HuH-7.5 (cell line): Measurements from ENCODE around the gene SAT2.
"Not testable (repeated sequence)": the region's sequence is repeated elsewhere in the genome, so short reads cannot be mapped to it uniquely, and the experiment has no call there.

Experiments
- DNase-seq: peaks from one replicate; pipeline ENCODE4 v3.0.0; 2011; ENCODE audit warnings: low spot score

SAT2 gene

DNA sequence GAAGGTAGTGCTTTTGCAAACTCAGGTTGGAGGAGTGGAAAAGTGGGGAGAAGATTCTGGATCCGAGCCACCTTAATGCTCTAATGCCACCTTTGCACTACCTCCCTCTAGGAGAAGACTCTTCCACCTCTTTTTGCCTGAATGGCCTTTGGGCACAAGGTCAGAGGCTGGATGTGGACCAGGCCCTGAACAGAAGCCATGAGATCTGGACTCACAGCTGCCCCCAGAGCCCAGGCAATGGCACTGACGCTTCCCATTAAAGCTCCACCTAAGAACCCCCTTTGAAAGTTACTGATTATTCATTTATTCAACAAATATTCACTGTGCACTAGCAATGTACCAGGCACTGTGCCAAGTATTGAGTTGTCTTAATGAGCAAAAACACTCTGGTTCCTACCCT lies 5.5 kb upstream of the SAT2 start:
- DNase-seq, result no peak

DNA sequence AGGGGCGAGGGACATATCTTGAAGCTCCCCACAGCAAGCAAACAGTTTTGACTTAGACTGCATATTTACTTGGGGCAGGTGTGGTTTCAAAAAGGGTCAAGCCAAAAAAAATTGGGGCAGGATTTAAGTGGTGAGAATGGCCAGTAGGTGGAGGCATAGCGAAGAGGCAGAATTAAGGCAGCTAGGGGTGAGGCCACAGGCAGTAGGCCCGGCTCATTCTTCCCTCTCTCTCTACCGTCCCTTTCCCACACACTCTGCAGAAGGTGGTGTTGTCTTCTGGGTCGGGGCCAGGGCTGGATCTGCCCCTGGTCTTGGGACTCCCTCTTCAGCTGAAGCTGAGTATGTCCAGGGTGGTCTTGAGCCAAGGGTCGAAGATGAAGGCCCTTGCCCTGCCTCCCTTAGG lies 4.9 kb upstream of the SAT2 start:
- no peak for DNase-seq

DNA sequence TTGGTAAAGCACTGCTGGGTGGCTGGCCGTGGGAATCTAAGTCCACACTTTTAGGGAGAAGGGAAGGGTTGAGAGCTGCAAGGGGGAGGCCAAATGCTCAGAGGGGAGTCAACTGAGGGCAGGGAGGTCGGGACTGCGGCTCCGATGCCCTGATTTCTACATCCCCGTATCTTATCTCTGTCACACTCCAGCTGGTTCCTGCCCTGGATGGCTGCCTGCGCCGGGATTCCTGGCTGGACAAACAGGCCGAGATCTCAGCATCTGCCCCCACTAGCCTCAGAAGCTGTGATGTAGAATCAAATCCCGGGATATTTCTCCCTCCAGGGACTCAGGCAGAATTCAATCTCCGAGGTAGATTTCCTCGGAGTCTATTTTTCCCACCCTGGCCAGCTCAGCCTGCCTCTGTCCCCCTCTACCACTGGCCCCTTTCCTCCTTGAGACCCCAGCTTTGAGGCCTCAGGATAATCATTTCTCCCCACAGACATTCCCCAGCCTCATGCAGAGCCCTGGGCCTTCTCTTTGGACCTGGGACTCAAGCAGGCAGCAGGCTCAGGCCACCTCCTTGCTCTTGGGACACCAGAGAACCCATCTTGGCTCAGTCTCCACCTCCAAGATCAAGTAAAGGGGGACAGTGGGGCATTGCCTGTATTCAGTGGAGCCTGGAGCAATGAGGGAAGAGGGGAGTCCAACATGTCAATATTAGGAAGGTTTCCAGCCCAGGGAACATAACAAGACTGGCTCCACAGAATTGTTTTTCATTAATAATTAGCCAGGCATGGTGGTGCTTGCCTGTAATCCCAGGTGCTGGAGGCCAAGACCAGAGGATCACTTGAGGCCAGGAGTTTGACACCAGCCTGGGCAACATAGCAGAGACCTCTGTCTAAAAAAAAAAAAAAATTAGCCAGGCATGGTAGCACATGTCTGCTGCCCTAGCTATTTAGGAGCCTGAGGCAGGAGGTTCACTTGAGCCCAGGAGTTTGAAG lies 4.1 kb upstream of the SAT2 start:
- DNase-seq, result no peak

DNA sequence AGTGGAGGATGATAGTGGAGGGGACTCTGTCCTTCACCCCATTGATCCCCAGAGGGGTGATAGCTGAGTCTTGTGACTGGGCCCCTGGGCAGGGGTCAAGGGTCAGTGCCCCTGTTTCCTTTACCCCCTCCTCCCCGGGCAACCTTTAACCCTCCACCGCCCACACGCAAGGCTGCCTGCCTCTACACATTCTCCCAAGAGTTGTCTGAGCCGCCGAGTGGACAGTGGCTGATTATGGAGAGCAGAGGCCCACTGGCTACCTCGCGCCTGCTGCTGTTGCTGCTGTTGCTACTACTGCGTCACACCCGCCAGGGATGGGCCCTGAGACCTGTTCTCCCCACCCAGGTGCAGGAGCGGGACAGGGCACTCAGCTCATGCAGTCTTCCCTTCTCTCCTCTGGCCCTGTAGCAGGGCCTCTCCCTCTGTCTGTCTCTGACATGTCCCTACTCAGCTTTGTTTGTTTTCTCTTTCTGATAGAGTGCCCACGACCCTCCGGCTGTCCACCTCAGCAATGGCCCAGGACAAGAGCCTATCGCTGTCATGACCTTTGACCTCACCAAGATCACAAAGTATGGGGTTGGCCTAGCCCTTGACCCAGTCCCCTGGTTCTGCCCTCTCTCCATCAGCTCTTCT lies 2.4 kb upstream of the SAT2 start, which contains the start of gene SHBG:
Gene SHBG, plus strand, starts transcription at position 197 of the 633 bp plus-strand sequence. Its CDS starts 38 bp downstream, at position 235.
- DNase-seq, result no peak

DNA sequence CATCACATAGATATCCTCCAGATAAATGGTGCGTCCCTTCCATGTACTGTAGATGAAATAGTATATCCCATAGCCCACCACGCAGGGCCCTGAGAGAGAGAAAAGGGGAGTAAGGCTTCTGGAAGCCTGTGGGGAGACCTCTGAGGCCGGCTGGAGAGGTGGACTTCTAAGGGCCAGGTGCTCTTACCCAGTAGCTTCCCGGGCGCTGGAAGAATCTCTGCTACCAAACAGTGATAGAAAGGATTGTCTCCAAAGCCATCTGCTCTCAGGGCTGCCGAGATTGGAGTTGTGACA lies 718 bp downstream of the SAT2 start:
- DNase-seq, result no peak

DNA sequence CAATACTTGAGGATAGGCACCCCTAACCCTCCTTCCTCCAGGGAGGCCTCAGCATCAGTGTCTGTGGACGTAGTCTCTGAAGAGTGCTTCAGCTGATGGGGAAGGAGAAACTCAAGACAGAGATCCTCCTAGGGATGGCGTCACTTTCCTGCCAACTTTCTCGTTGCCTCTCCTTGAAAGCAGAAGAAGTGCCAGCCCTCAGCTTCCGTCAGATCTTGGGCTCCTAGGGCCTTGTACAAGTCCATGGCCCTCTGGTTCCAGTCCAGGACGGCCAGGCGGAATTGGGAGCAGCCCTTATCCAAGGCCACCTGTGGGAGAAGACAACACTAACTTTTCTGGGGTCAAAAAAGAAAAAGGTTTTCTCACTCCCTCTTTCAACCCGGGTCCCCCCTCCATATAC lies 1.3 kb downstream of the SAT2 start:
- no peak for DNase-seq

DNA sequence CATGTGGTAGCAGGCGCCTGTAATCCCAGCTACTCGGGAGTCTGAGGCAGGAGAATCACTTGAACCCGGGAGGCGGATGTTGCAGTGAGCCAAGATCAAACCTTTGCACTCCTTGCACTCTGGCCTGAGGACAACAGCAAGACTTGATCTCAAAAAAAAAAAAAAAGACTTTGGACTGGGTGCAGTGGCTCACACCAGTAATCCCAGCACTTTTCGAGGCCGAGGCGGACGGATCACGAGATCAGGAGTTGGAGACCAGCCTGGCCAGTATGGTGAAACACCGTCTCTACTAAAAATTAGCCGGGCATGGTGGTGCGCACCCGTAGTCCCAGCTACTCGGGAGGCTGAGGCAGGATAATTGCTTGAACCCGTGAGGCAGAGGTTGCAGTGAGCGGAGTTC lies 1.9 kb downstream of the SAT2 start:
- not testable (repeated sequence) for DNase-seq

DNA sequence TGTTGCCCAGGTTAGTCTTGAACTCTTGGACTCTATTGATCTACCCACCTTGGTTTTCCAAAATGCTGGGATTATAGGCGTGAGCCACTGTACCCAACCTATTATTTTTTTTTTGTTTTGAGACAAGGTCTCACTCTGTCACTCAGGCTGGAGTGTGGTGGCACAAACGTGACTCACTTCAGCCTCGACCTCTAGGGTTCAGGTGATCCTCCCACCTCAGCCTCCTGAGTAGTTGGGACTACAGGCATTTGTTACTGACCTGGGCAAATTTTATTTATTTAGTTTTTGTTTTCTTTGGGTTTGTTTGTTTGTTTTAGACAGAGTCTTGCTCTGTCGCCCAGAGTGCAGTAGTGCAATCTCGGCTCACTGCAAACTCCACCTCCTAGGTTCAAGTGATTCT lies 4.0 kb downstream of the SAT2 start:
- DNase-seq, result no peak

DNA sequence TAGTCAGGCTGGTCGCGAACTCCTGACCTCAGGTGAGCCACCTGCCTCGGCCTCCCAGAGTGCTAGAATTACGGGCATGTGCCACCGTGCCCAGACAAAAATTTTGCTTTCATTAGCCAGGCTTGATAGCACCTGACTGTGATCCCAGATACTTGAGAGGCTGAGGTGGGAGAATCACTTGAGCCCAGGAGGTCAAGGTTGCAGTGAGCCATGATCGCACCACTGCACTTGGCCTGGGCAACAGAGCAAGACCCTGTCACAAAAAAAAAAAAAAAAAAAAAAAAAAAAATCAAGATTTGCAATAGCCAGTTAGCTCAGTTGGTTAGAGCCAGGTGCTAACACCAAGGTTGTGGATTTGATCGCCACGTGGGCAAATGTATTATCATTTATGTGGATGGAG lies 6.8 kb downstream of the SAT2 start:
- DNase-seq, result no peak

DNA sequence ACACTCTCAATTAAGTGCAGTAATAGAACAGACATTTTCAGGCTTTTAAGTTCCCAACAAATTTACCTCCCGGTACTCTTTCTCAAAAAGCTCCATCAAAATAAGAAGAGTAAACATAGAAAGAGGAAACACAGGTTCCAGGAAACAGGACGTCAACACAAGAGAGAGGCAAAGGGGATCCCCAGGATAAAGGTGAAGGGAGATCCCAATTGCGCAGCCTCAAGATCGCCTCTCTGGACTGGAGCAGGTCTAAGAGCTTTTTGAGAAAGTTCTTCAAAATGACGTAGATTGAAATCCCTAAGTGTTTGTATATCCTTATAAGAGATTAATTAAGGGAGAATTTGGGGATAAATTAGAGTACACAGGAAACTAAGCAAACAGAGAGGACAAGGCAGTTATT lies 9.0 kb downstream of the SAT2 start:
- DNase-seq, result no peak

DNA sequence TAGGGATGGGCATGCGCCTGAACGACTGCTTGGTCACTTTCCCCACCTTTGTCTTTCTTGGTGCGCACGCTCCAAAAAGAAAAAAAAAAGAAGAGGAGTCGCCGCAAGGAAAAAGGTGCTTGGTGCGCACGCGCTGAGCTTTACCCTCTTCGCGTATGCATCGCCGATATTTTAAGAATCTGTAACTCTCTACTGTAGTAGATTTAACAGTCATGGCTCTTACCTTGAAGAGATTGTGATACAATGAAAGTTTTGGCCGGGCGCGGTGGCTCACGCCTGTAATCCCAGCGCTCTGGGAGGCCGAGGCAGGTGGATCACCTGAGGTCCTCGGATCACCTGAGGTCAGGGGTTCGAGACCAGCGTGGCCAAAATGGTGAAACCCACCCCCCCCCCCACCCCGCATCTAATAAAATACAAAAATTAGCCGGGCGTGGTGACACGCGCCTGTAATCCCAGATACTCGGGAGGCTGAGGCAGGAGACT lies 12.3 kb downstream of the SAT2 start:
- DNase-seq, result no peak

DNA sequence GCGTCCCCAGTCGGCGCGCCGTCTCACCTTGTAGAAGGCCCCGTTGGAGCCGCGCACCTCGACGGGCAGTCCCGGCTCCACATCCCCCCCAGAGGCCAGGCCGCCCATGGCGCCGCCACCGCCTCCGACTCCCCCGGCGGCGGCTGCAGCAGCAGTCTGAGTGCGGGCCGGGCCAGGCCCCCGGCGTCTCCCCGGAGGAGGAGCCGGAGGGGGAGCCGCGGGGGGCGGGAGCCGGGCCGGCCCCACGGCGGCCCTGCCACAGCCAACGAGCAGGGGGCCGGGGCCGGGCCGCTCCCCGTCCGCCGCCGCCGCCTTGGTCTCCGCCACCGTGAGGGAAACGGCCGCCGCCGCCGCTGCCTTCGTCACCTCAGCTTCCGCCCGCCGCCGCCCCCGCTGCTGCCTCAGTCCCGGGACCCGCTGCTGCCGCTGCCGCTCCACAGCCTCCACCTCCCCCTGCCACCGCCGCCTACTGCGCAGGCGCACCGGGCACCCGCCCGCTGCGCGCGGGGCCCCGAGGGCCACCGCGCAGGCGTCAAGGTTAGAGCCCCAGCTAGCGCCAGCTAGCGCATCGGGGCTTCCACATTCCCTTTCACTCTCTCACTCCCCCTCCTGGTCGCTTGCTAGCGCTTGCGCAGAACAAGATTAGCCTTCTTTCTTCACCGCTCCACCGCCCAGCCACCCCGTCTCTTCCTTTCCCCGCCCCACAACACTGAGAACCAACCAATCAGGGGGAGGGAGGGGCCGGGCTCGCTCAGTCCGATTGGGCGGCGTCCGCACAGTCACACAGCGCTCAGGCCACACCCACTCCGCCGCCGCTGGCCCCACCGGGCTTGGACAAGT lies 13.0 kb downstream of the SAT2 start, which contains the start of gene FXR2:
Gene FXR2, minus strand, starts transcription at position 473 of the 840 bp plus-strand sequence. Its CDS starts 365 bp downstream, at position 108.
- DNase-seq, result peak; percentile 93

DNA sequence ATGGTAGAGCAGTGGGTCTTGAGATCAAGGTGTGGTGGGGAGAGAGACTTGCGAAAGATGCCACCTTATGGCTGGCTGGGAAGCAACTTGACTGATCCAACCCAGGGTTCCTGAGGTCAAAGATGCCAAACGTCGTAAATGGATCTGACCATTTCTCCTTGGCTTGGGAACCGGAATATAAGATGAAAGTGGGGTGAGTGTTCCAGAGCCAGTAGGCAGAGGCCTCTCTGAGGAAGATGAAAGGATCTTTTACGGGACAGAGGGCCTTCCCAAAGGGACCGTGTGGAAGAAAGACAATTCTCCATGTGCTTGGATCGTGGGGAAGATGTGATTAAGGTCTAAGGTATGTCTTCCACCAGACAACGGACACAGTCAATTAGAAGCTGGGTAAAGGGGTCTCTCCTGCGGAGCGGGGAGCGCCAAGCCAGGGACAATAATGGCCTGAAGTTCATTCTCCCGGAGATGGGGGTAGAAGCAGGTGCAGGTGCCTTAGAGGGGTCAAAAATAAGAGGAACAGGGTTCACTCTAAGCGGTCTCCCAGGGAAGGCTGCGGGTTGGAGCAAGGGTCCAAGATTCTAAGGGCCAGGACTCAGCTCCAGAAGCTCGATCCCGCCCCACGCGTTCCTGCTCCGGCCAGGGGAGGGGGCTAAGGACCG lies 13.7 kb downstream of the SAT2 start:
- no peak for DNase-seq

DNA sequence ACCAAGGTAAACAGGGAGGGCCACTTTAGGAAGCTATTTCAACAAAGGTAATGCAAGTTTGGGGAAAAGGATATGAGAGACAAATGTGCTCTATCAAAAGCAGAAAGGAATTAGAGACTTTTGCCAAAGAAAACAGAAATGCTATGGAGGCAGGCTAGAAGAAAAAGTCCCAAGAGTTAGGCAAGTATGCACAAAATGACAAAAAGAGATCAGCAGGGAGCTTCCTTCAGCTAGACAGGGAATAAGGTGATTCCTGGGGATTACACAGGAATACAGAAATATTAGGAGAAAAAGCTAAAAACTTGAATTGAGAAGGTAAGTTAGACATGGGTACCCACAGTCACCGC lies 15.4 kb downstream of the SAT2 start:
- no peak for DNase-seq

DNA sequence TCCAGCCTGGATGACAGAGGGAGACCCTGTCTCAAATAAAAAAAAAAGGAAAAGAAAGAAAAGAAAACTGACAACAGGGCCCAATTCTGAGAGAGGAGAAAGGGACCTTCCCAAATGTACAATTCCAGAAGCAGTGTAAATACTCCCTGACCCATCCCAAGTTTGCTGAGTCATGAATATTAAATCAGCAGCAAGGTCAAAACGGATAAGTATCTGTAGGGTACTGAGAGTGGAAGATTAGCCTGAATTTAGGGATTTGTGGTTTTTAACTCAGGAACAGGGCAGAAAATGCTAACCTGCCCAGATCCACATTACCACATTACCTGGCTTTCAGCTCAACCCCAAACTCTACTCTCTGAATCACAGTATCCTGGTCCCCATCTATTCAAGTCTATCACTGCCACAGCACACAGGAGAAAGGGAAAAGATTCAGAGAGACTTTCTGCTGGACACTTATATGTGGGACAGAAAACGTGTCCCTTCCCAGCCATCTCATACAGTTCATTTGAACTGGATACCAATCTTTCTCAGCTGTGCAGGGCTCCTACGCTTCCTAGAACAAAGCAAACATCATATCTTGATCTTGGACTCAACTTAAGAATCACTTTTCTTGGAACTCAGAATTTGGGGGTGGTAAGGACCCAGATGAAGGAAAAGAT lies 15.9 kb downstream of the SAT2 start:
- no peak for DNase-seq

DNA sequence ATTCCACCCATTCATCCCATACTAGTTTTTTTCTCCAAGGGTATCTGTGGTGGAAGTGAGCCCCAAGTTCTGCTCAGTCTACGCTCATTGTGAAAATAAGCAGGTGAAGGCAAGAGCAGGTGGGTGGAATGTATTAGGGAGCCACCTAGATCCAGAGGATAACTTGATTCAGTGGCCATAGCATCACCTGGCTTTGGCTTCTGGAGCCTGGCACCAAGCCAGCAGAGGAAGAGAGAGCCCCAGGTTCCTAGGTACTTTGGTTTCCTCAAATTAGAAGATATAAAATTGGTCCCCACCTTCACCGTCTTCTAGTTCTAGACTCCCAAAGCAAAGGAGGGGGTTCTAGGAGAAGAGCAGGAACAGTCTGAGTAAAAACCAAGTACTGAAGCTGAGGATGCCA lies 17.0 kb downstream of the SAT2 start:
- no peak for DNase-seq

DNA sequence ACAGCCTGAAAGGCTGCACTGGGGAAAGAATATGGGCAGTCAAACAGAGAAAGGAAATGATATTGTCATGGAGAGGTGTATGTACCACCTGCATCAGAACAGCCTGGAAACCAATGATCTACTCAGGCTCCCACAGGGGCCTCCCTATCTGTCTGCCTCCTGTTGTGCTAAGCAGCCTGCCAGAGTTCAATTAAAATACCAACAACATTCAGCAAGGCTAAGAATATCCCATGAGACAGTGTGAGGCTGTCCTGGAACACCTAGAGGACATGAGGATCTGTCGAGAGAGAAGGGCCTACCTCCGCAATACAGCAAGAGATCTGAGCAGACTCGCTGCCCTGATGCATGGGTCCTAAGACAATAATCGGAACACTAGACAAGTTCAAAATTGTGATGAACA lies 21.3 kb downstream of the SAT2 start:
- no peak for DNase-seq

DNA sequence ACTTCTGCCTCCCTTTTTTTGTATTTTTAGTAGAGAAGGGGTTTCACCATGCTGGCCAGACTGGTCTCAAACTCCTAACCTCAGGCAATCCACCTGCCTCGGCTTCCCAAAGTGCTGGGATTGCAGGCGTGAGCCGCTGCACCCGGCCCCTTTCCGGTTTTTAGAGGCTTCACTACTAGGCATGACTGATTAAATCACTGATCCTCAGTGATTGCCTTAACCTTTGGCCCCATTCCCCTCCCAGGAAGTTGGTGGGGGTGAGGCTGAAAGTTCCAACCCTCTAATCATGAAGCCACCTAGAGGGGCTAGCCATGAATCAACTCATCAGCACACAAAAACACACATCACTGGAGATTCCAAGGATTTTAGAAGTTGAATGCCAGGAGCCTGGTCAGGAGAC lies 30.1 kb downstream of the SAT2 start:
- DNase-seq, result not testable (repeated sequence)

DNA sequence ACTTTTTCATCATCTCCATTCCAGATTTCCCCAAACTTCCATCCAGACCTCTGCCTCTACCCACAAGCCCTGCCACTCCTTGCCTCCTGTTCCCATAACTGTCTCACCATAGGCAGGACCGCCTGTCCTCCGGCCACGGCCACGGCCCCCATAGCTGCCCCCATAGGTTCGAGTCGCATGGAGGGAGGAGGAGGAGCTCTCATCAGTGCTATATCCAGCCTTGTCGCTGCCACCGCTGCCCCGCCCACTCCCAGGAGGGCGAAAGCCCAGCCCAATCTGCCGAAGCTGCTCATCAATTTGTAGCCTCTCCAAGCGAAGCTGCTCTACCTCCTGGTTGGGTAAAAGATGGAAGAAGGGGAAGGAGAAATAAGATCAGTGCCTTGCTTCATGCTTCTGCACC lies 34.3 kb downstream of the SAT2 start:
- DNase-seq, result no peak

DNA sequence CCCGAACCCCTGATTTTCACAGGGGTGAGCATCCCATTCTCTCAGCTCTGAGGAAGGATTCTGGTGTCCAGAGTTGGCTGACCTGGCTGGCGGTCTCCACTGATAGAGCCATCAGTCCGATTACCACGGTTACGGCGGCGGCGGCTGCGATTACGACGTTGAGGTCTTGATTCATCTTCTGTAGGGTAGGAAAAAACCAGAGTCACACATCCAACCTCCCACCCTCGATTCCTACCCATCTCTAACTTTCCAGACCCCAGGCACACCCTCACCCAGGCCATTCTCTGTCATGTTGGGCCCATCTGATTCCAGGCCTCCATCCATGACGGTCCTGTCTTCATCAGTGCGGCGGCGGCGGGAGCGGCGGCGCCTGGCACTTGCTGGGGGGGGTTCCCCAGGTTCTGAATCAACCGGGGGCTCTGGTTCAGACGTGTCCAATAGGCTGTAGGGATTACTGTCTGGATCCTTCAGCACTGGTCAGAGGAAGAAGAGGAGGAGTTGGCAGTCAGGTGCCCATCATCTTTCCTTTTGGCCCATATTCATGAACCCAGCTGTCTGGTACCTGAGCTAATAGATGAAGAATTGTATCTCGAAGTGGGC lies 35.1 kb downstream of the SAT2 start:
- no peak for DNase-seq

DNA sequence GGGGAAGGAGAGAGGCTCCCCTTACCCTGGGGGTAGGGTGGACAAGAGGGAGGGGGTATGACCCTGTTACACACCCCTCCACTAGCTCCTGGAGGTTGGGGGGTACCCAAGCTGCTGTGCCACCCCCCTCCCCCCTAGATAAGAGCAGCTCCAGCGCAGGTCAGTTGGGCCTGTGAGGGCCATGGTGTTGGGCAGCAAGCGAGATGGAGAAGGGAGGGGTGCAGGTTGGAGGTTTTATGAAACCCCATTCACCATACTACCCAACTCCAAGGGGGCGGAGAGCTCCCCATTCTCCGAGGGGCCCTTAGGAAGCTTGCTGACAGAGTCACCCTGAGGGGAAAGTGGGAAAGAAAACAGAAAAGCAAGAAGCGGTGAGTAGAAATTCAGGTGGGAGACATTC lies 36.0 kb downstream of the SAT2 start:
- DNase-seq, result no peak
